Kidney (tissue), 14 donors: ENCODE results near the gene RNF146. TPM values are rescaled to one million over a fixed set of nuclear protein-coding genes. Genes with fewer than 3 reads are reported as not detected.

Source experiments
- DNase-seq, 5 donors: peaks; one replicate each; pipeline ENCODE4 v3.0.0-alpha.2; 2013 to 2020
- FAIRE-seq: peaks from 2 replicates; lab custom pipeline; 2012; peaks lifted over from hg19 to GRCh38; lab: Jason Lieb, UNC
- H3K27ac ChIP-seq, 2 donors: one replicate each; pipeline ENCODE4 v1.7.0; 2013; ENCODE audit warnings: low read depth in 2 of 2, low read length in 2 of 2, inconsistent platforms in 1 of 2
- H3K27me3 ChIP-seq: one replicate; pipeline ENCODE4 v1.7.1; 2013; ENCODE audit warnings: low read length, inconsistent platforms; ENCODE audit not compliant: control insufficient read depth, insufficient read depth
- H3K36me3 ChIP-seq, 3 donors: one replicate each; pipeline versions ENCODE4 v1.7.0 to v1.7.1; 2013; ENCODE audit warnings: low read length in 3 of 3, control low read depth in 1 of 3, inconsistent platforms in 1 of 3; ENCODE audit not compliant: insufficient read depth in 3 of 3, control insufficient read depth in 2 of 3
- H3K4me1 ChIP-seq, 3 donors: one replicate each; pipeline versions ENCODE4 v1.7.0 to v1.7.1; 2013; ENCODE audit warnings: low read length in 3 of 3, inconsistent platforms in 1 of 3, low read depth in 1 of 3; ENCODE audit not compliant: control insufficient read depth in 2 of 3, insufficient read depth in 2 of 3
- H3K4me3 ChIP-seq, 3 donors: one replicate each; pipeline versions ENCODE4 v1.7.0 to v1.8.1; 2013; ENCODE audit warnings: low read length in 3 of 3, control low read depth in 1 of 3, inconsistent platforms in 1 of 3
- H3K9ac ChIP-seq, 3 donors: one replicate each; pipeline versions ENCODE4 v1.7.0 to v1.7.1; 2013; ENCODE audit warnings: low read length in 3 of 3, control low read depth in 1 of 3, inconsistent platforms in 1 of 3
- H3K9me3 ChIP-seq, 3 donors: one replicate each; pipeline versions ENCODE4 v1.7.0 to v1.7.1; 2013; ENCODE audit warnings: low read length in 3 of 3, control low read depth in 1 of 3, inconsistent platforms in 1 of 3; ENCODE audit not compliant: control insufficient read depth in 2 of 3, insufficient read depth in 1 of 3
- CTCF ChIP-seq: IDR thresholded peaks from 3 replicates; pipeline ENCODE4 v1.5.1; 2012; ENCODE audit warnings: mild to moderate bottlenecking, moderate library complexity, borderline replicate concordance; ENCODE audit not compliant: insufficient read depth; ENCODE audit errors: extremely low read depth
- intact Hi-C: fragments of 100-400 bp; cut with DNase I; formaldehyde crosslinking; loops from one replicate; pipeline ENCODE4 v1.11.1; 2022
- polyA plus RNA-seq: library from polyadenylated mRNA; stranded (reverse); fragments of 350-450 nt; fragmentation: Illumina TruSeq; extraction: RNeasy Lipid Tissue Mini Kit (QIAGEN cat#74804); gene quantifications from one replicate; pipeline ENCODE4 v1.2.3, GENCODE V29; 2014; ENCODE audit warnings: low read depth, low replicate concordance; ENCODE audit not compliant: insufficient read depth
- total RNA-seq: library from RNA; stranded (reverse); fragmentation: NEBNext Ultra II Directional; extraction: Animal tissue kit (Norgen Biotek cat#: 25700); gene quantifications from one replicate; pipeline ENCODE4 v1.2.1, GENCODE V29; 2021
- donor health status: control.
- donor health status: control.
- donor health status: control.
- donor health status: control.
- donor health status: control.
- donor health status: DM: yes; HTN: yes; CAD: no.
- donor health status: Normal renal cell carcinoma (clear cell type).

Gene RNF146
- total and polyA plus RNA-seq, 2 donors from 2014 or later = 36.1 to 47.5 TPM

- no peak for DNase-seq
- no peak overlapping the region for H3K27ac ChIP-seq
- no peaks in the 10 kb centered on the region for H3K4me1 ChIP-seq
- no peak for FAIRE-seq
- intact Hi-C loops = no loop called here
- peaks cover 15 to 30% (median 15%) of the 10 kb centered on the region in 3 donors for H3K36me3 ChIP-seq
- TF ChIP-seq CTCF = no peak
- H3K9me3 ChIP-seq = no peaks in the 10 kb centered on the region
- no peaks in the 10 kb centered on the region for H3K27me3 ChIP-seq
- no peak overlapping the region for H3K4me3 ChIP-seq
- no peak overlapping the region for H3K9ac ChIP-seq
Observed at GRCh38 chr6:127282184-127282583, 15.5 kb downstream of the RNF146 start.

GRCh38 chr6:127288705-127289104 is 22.0 kb downstream of the RNF146 start:
- Histone ChIP-seq H3K27ac (no peak overlapping the region), H3K4me3 (no peak overlapping the region), H3K27me3 (no peaks in the 10 kb centered on the region), H3K36me3 (peaks cover 9 to 28% (median 18%) of the 10 kb centered on the region in 3 donors), H3K4me1 (no peaks in the 10 kb centered on the region), H3K9ac (no peak overlapping the region), H3K9me3 (no peaks in the 10 kb centered on the region)
- DNase-seq (no peak), FAIRE-seq (no peak)
- TF ChIP-seq CTCF = no peak
- intact Hi-C loops = no loop called here

- FAIRE-seq = no peak
- TF ChIP-seq CTCF = no peak
Observed at GRCh38 chr6:127289934-127290333, 23.3 kb downstream of the RNF146 start.

More at GRCh38 chr6:127289934-127290333, 23.3 kb downstream of the RNF146 start:
- no peaks in the 10 kb centered on the region for H3K27me3 ChIP-seq
- no peaks in the 10 kb centered on the region for H3K9me3 ChIP-seq
- H3K9ac ChIP-seq = no peak overlapping the region
- H3K4me1 ChIP-seq = no peaks in the 10 kb centered on the region
- no peak overlapping the region for H3K4me3 ChIP-seq
- no peak overlapping the region for H3K27ac ChIP-seq
- no peak for DNase-seq
- peaks cover 9 to 28% (median 17%) of the 10 kb centered on the region in 3 donors for H3K36me3 ChIP-seq
- intact Hi-C loops = no loop called here
